AG04449 (cell line): ENCODE data around the gene NT5C.

Experiments
- CTCF ChIA-PET: fragments of 350-600 bp; formaldehyde crosslinking; extraction: SDS; loops from one replicate; lab custom pipeline; 2021; ENCODE audit warnings: antibody characterized with exemption; lab: Yijun Ruan, JAX
- POLR2A ChIA-PET: fragments of 400-600, 350-600 bp; formaldehyde crosslinking; extraction: SDS; loops from one replicate; lab custom pipeline; 2020; ENCODE audit warnings: antibody characterized with exemption, inconsistent platforms; lab: Yijun Ruan, JAX
- DNase-seq: peaks from one replicate; pipeline ENCODE4 v3.0.0-alpha.2; 2010; ENCODE audit warnings: low read depth, low spot score
- H3K4me3 ChIP-seq: 2 replicates; pipeline ENCODE4 v1.5.1; 2011; ENCODE audit warnings: low read depth, mild to moderate bottlenecking, control low read depth, low read length
- CTCF ChIP-seq: IDR thresholded peaks from one replicate; pipeline ENCODE4 v1.5.1; 2011; ENCODE audit warnings: mild to moderate bottlenecking, moderate library complexity, low read length, control low read depth, inconsistent platforms; ENCODE audit not compliant: insufficient read depth; ENCODE audit errors: missing control alignments

The NT5C gene

GRCh38 chr17:75087558-75088453 lies 43.7 kb downstream of the NT5C start, which contains the start of gene SLC16A5:
SLC16A5 (plus strand) TSS chr17:75087954; CDS start chr17:75093637, 5,683 bp downstream.
- ChIA-PET POLR2A (interaction anchor here (0.7 to 1.7 kb wide), 4 partner anchors 9 to 26 kb away, joined by 3 to 12 read pairs (median 7); no protein-coding TSS in a partner anchor), CTCF (interaction anchor here (0.8 to 3.2 kb wide), 11 partner anchors 8 to 126 kb away, joined by 3 to 25 read pairs (median 8); partner anchors contain the start of gene ARMC7)
- peak within 1 kb of the TSS; percentile 69 for H3K4me3 ChIP-seq
- TF ChIP-seq CTCF: no peak
- DNase-seq: no peak

GRCh38 chr17:75087182-75087557 lies 44.4 kb downstream of the NT5C start:
- TF ChIP-seq CTCF: no peak
- CTCF ChIA-PET: interaction anchor here (1.6 to 3.2 kb wide), 6 partner anchors 9 to 115 kb away, joined by 3 to 25 read pairs (median 10); no protein-coding TSS in a partner anchor
- POLR2A ChIA-PET: interaction anchor here (1.7 kb wide), 2 partner anchors 9 to 27 kb away, joined by 11 to 12 read pairs; no protein-coding TSS in a partner anchor

GRCh38 chr17:75086496-75087181 lies 44.9 kb downstream of the NT5C start:
- DNase-seq: no peak
- CTCF ChIA-PET: interaction anchor here (1.3 to 3.2 kb wide), 4 partner anchors 9 to 28 kb away, joined by 3 to 19 read pairs (median 8); no protein-coding TSS in a partner anchor
- no peak for TF ChIP-seq CTCF
- H3K4me3 ChIP-seq: no peak overlapping the region
- POLR2A ChIA-PET: interaction anchor here (1.7 kb wide), 1 partner anchor 27 kb away, joined by 12 read pairs; no protein-coding TSS in a partner anchor

More at GRCh38 chr17:75087182-75087557, 44.4 kb downstream of the NT5C start:
- DNase-seq: no peak
- peak overlapping the region; percentile 69 for H3K4me3 ChIP-seq

GRCh38 chr17:75084039-75084660 lies 47.4 kb downstream of the NT5C start:
- TF ChIP-seq CTCF: no peak
- H3K4me3 ChIP-seq: no peak overlapping the region
- ChIA-PET POLR2A (no interaction called here), CTCF (interaction anchor here (0.9 to 1.6 kb wide), 3 partner anchors 10 to 30 kb away, joined by 3 to 8 read pairs (median 7); no protein-coding TSS in a partner anchor)
- no peak for DNase-seq

GRCh38 chr17:75082683-75083082 lies 48.9 kb downstream of the NT5C start:
- CTCF ChIA-PET: interaction anchor here (1.7 kb wide), 1 partner anchor 31 kb away, joined by 11 read pairs; no protein-coding TSS in a partner anchor
- H3K4me3 ChIP-seq: no peak overlapping the region
- POLR2A ChIA-PET: no interaction called here
- no peak for DNase-seq
- no peak for TF ChIP-seq CTCF
